Measurements from ENCODE around the gene ANKRD37. TPM values are rescaled to one million over a fixed set of nuclear protein-coding genes. Genes with fewer than 3 reads are reported as not detected.

ANKRD37 gene
- total RNA-seq, 4 donors from 2014 or later = 10.9 to 19.2 (median 17.8) TPM

Small RNA genes within 50 kb of the gene (small RNA-seq; reads per million reads assigned to genes)
- gene RF00019 = 0.49 reads per million

Other genes with a start within 250 kb of the ANKRD37 start
- gene CFAP97, start 192.8 kb upstream of the ANKRD37 start, total RNA-seq = 10 to 100 TPM; 27.5 to 60.0 (median 34.9) TPM
- gene SNX25, start 187.2 kb upstream of the ANKRD37 start, total RNA-seq = 10 to 100 TPM; 10.2 to 24.1 (median 14.0) TPM
- gene LRP2BP, start 917 bp upstream of the ANKRD37 start, total RNA-seq = 1 to 10 TPM in 2 of 4 donors, under 1 TPM in 2; 0.85 to 2.1 (median 1.4) TPM
- gene UFSP2, start 29.1 kb downstream of the ANKRD37 start, total RNA-seq = 10 to 100 TPM; 22.9 to 43.6 (median 36.7) TPM
- gene CCDC110, start 74.9 kb downstream of the ANKRD37 start, total RNA-seq = 1 to 10 TPM in 1 of 4 donors, under 1 TPM in 3; 0.22 to 1.3 (median 0.59) TPM
- gene PDLIM3, start 138.7 kb downstream of the ANKRD37 start, total RNA-seq = 10 to 100 TPM in 2 of 4 donors, 1 to 10 TPM in 2; 8.3 to 33.7 (median 13.4) TPM

All from subcutaneous adipose tissue (tissue), 4 donors.